Liver (tissue), 9 donors: ENCODE results near the gene WIZ. TPM values are rescaled to one million over a fixed set of nuclear protein-coding genes. Genes with fewer than 3 reads are reported as not detected.

Experiments used
- DNase-seq: peaks from one replicate; pipeline ENCODE4 v3.0.0-alpha.2; 2017; ENCODE audit warnings: low spot score
- H3K27ac ChIP-seq, 2 donors: one replicate each; pipeline ENCODE4 v1.7.0; 2013; ENCODE audit warnings: inconsistent platforms in 2 of 2, low read length in 2 of 2, control low read depth in 1 of 2, low read depth in 1 of 2, mild to moderate bottlenecking in 1 of 2
- H3K27me3 ChIP-seq, 4 donors: one replicate each; pipeline versions ENCODE4 v1.6.1 to v1.7.0; 2013; ENCODE audit warnings: low read length in 3 of 4, inconsistent platforms in 1 of 4, mild to moderate bottlenecking in 1 of 4, moderate library complexity in 1 of 4; ENCODE audit not compliant: control insufficient read depth in 4 of 4, insufficient read depth in 4 of 4
- H3K36me3 ChIP-seq, 4 donors: one replicate each; pipeline versions ENCODE4 v1.6.1 to v1.7.0; 2013; ENCODE audit warnings: low read length in 3 of 4, mild to moderate bottlenecking in 3 of 4, low read depth in 1 of 4, moderate library complexity in 1 of 4; ENCODE audit not compliant: control insufficient read depth in 4 of 4, insufficient read depth in 3 of 4
- H3K4me1 ChIP-seq, 4 donors: one replicate each; pipeline versions ENCODE4 v1.6.1 to v1.7.0; 2013; ENCODE audit warnings: low read length in 3 of 4, mild to moderate bottlenecking in 3 of 4, moderate library complexity in 1 of 4; ENCODE audit not compliant: control insufficient read depth in 4 of 4, insufficient read depth in 4 of 4
- H3K4me3 ChIP-seq, 3 donors: one replicate each; pipeline versions ENCODE4 v1.6.1 to v1.7.0; 2013; ENCODE audit warnings: low read length in 3 of 3, control low read depth in 1 of 3, low read depth in 1 of 3, mild to moderate bottlenecking in 1 of 3
- H3K9ac ChIP-seq, 2 donors: one replicate each; pipeline ENCODE4 v1.7.0; 2013; ENCODE audit warnings: low read length in 2 of 2, mild to moderate bottlenecking in 2 of 2, moderate library complexity in 2 of 2, control low read depth in 1 of 2, low read depth in 1 of 2
- H3K9me3 ChIP-seq, 4 donors: one replicate each; pipeline versions ENCODE4 v1.6.1 to v1.7.0; 2013; ENCODE audit warnings: low read length in 3 of 4; ENCODE audit not compliant: control insufficient read depth in 4 of 4
- FOXA1 ChIP-seq: IDR thresholded peaks from 2 replicates; pipeline ENCODE4 v1.6.1; 2016; ENCODE audit warnings: antibody characterized with exemption
- GABPA ChIP-seq, 2 donors: IDR thresholded peaks in 1 of 2; conservative IDR thresholded peaks in 1 of 2; 2 replicates each; pipeline ENCODE4 v1.6.1; 2016; ENCODE audit warnings: antibody characterized with exemption in 2 of 2, mild to moderate bottlenecking in 1 of 2, moderate library complexity in 1 of 2
- HNF4A ChIP-seq, 2 donors: conservative IDR thresholded peaks; 2 replicates each; pipeline ENCODE4 v1.6.1; 2016; ENCODE audit warnings: antibody characterized with exemption in 2 of 2, mild to moderate bottlenecking in 2 of 2
- NR2F2 ChIP-seq: IDR thresholded peaks from 2 replicates; pipeline ENCODE4 v1.6.1; 2016; ENCODE audit warnings: antibody characterized with exemption
- RAD21 ChIP-seq, 2 donors: IDR thresholded peaks; 2 replicates each; pipeline ENCODE4 v1.6.1; 2016; ENCODE audit warnings: antibody characterized with exemption in 2 of 2, mild to moderate bottlenecking in 2 of 2
- RXRA ChIP-seq, 2 donors: IDR thresholded peaks; 2 replicates each; pipeline ENCODE4 v1.6.1; 2017 to 2018; ENCODE audit warnings: antibody characterized with exemption in 2 of 2, mild to moderate bottlenecking in 1 of 2
- SP1 ChIP-seq: IDR thresholded peaks from 2 replicates; pipeline ENCODE4 v1.6.1; 2018; ENCODE audit warnings: antibody characterized with exemption, mild to moderate bottlenecking
- TAF1 ChIP-seq: conservative IDR thresholded peaks from 2 replicates; pipeline ENCODE4 v1.6.1; 2016; ENCODE audit warnings: antibody characterized with exemption, mild to moderate bottlenecking
- YY1 ChIP-seq: IDR thresholded peaks from 2 replicates; pipeline ENCODE4 v1.6.1; 2016; ENCODE audit warnings: antibody characterized with exemption, mild to moderate bottlenecking
- WGBS: extraction: QIAGEN DNeasy Blood & Tissue Kit; methylation state at CpG from one replicate; pipeline ENCODE4 v1.1.7; 2013; 5-methylcytosine and 5-hydroxymethylcytosine counted together
- polyA plus RNA-seq, 2 donors: library from polyadenylated mRNA; stranded (reverse) in 1 of 2; unstranded in 1 of 2; fragments of 200-250 nt in 1 of 2; fragments of >200 nt in 1 of 2; fragmentation: Nextera tagmentation in 1 of 2; extraction: Ambion mirVana in 1 of 2; gene quantifications; one replicate each; pipeline versions ENCODE4 v1.2.1 to v1.2.3, GENCODE V29; 2013 to 2015
- total RNA-seq, 2 donors: library from RNA; depleted of rRNA; stranded (reverse); fragments of >200 nt; gene quantifications; one replicate each; pipeline ENCODE4 v1.2.3, GENCODE V29; 2014
- TF ChIP-seq, protein P1 (sequence below): IDR thresholded peaks from 2 replicates; pipeline ENCODE4 v1.6.1; 2016; ENCODE audit warnings: antibody characterized with exemption
- TF ChIP-seq, protein P2 (sequence below): IDR thresholded peaks from 2 replicates; pipeline ENCODE4 v1.6.1; 2016; ENCODE audit warnings: antibody characterized with exemption, mild to moderate bottlenecking
- donor health status: healthy.
- donor health status: healthy.
- donor health status: healthy.
- donor health status: healthy.
- donor health status: healthy.

The WIZ gene
- total and polyA plus RNA-seq, 4 donors, result 3.8 to 12.7 (median 8.6) TPM

DNA sequence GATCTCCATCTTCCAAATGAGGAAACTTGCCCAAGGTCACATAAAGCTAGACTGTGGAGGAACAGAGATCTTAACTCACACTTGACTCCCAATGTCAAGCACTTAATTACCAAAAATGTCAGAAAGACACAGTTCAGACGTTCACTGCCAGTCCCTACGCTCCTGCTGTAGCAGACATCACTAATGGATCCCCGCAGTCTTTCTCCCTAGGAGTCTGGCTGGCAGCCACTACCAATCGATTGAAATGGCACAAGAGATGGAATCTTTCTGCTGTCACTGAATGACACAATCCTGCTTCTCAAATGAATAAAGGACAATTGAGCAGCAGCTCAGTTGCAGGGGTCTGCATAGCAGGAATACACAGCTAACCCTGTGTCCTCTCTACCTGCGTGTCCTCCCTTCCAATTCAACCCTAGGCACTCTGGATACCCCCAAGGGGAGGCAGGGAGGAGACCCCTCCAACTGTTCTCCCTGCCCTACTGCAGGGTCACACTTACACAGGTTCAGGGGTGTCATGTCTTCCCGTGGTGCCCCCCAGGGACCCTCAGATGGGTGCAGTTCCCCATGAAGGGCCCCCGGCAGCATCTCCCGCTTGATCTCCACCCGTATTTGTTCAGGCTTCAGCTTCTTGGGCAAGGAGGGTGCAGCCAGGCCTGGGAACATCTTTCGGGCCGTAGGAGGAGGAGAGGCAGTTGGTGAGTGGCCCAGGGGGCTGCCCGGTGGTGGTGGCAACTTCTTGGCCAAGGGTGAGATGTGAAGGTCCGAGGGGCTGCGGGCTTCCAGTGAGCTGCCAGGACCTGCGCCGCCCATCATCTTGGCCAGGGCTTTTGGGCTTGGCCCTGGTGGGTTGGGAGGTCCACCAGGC, 23.0 kb downstream of the WIZ start:
- 79% methylated on average over 16 of the region's 16 CpGs for WGBS
- H3K27ac ChIP-seq, result no peak overlapping the region
- H3K9ac ChIP-seq, result no peak overlapping the region
- TF ChIP-seq HNF4A (conservative IDR thresholded peaks at IDR 0.05) (peak in 1 of 2 donors; percentile 39), SP1 (peak; percentile 25), YY1 (peak; percentile 65), RAD21 (IDR thresholded peaks at IDR 0.05) (peak in 1 of 2 donors; percentile 51), FOXA1 (no peak), NR2F2 (no peak), GABPA (IDR thresholded peaks at IDR 0.05 in 1 of 2, conservative IDR thresholded peaks at IDR 0.05 in 1 of 2) (no peak), RXRA (IDR thresholded peaks at IDR 0.05) (peak in 1 of 2 donors; percentile 22)
- TF ChIP-seq, protein P1, sequence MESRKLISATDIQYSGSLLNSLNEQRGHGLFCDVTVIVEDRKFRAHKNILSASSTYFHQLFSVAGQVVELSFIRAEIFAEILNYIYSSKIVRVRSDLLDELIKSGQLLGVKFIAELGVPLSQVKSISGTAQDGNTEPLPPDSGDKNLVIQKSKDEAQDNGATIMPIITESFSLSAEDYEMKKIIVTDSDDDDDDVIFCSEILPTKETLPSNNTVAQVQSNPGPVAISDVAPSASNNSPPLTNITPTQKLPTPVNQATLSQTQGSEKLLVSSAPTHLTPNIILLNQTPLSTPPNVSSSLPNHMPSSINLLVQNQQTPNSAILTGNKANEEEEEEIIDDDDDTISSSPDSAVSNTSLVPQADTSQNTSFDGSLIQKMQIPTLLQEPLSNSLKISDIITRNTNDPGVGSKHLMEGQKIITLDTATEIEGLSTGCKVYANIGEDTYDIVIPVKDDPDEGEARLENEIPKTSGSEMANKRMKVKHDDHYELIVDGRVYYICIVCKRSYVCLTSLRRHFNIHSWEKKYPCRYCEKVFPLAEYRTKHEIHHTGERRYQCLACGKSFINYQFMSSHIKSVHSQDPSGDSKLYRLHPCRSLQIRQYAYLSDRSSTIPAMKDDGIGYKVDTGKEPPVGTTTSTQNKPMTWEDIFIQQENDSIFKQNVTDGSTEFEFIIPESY, result no peak
- TF ChIP-seq, protein P2, sequence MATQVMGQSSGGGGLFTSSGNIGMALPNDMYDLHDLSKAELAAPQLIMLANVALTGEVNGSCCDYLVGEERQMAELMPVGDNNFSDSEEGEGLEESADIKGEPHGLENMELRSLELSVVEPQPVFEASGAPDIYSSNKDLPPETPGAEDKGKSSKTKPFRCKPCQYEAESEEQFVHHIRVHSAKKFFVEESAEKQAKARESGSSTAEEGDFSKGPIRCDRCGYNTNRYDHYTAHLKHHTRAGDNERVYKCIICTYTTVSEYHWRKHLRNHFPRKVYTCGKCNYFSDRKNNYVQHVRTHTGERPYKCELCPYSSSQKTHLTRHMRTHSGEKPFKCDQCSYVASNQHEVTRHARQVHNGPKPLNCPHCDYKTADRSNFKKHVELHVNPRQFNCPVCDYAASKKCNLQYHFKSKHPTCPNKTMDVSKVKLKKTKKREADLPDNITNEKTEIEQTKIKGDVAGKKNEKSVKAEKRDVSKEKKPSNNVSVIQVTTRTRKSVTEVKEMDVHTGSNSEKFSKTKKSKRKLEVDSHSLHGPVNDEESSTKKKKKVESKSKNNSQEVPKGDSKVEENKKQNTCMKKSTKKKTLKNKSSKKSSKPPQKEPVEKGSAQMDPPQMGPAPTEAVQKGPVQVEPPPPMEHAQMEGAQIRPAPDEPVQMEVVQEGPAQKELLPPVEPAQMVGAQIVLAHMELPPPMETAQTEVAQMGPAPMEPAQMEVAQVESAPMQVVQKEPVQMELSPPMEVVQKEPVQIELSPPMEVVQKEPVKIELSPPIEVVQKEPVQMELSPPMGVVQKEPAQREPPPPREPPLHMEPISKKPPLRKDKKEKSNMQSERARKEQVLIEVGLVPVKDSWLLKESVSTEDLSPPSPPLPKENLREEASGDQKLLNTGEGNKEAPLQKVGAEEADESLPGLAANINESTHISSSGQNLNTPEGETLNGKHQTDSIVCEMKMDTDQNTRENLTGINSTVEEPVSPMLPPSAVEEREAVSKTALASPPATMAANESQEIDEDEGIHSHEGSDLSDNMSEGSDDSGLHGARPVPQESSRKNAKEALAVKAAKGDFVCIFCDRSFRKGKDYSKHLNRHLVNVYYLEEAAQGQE, result no peak
- H3K4me3 ChIP-seq, result no peak overlapping the region
- H3K4me1 ChIP-seq, result peaks cover 19 to 56% (median 49%) of the 10 kb centered on the region in 4 donors
- DNase-seq, result no peak
- no peaks in the 10 kb centered on the region for H3K27me3 ChIP-seq
- H3K36me3 ChIP-seq, result peaks cover 8 to 42% (median 14%) of the 10 kb centered on the region in 4 donors
- H3K9me3 ChIP-seq, result no peaks in the 10 kb centered on the region

DNA sequence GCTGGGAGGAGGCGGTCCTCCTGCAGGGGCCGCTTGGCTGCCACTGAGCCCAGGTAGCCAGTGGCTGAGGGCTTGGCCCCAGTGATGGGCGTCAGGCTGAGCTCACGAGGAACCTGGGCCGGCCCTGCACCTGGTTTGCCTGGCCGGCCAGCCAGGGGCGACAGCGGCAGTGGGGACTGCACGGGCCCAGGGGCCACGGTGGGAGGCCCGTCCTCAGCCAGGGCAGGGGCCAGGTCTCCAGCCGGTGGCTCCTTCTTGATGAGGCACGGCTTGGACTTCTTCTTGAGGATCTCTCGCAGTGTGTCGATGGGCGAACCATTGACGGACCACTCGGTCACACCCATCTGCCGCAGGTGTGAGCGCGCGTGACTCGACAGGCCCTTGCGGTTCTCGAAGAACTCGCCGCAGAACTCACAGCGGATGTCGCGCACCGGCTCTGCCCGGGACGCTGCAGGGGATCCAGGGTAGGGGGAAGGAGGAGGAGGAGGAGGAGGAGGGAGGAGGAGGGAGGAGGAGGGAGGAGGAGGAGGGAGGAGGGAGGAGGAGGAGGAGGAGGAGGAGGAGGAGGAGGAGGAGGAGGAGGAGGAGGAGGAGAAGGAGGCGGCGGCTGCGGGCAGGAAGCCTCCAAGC, 24.3 kb downstream of the WIZ start:
- H3K4me1 ChIP-seq, result peaks cover 16 to 46% (median 42%) of the 10 kb centered on the region in 4 donors
- peaks cover 8 to 42% (median 14%) of the 10 kb centered on the region in 4 donors for H3K36me3 ChIP-seq
- H3K27me3 ChIP-seq, result no peaks in the 10 kb centered on the region
- 96% methylated on average over 36 of the region's 36 CpGs for WGBS
- H3K9me3 ChIP-seq, result no peaks in the 10 kb centered on the region
- H3K9ac ChIP-seq, result no peak overlapping the region
- TF ChIP-seq TAF1, result no peak
- TF ChIP-seq GABPA (IDR thresholded peaks at IDR 0.05 in 1 of 2, conservative IDR thresholded peaks at IDR 0.05 in 1 of 2), result no peak
- TF ChIP-seq, protein P1, result no peak
- DNase-seq, result no peak
- no peak overlapping the region for H3K4me3 ChIP-seq
- H3K27ac ChIP-seq, result no peak overlapping the region
